GM18867 (cell line): ENCODE data around the gene CHD9NB.
A peak's percentile ranks its signal among the peaks of the same experiment; 100 is the strongest.
"Not testable (repeated sequence)": the region's sequence is repeated elsewhere in the genome, so short reads cannot be mapped to it uniquely, and the experiment has no call there.

Source experiments
- ATAC-seq: cut with Tn5 transposase; IDR thresholded peaks from one replicate; pipeline ENCODE4 v1.9.1; 2021; ENCODE audit warnings: mild to moderate bottlenecking, moderate library complexity; ENCODE audit not compliant: unreplicated experiment

Gene CHD9NB

GRCh38 chr16:53058441-53058840 is 5.7 kb upstream of the CHD9NB start:
- ATAC-seq, result no peak

DNA sequence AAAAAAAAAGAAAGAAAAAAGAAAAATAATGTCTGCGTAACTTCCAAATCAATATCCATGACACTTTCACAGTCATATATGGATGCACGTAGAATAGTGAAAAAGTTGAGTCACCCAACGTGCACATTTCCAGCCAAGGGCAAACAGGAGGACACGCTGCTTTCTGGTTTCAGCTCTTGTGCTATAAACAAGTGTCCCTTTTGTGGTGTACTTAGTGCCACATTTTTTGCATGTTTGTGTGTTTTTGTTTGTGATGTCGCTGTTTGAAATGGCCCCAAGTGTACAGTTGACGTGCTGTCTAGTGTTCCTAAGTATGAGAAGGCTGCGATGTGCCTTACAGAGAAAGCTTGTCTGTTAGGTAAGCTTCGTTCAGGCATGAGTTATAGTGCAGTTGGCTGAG is 5.0 kb upstream of the CHD9NB start:
- no peak for ATAC-seq

DNA sequence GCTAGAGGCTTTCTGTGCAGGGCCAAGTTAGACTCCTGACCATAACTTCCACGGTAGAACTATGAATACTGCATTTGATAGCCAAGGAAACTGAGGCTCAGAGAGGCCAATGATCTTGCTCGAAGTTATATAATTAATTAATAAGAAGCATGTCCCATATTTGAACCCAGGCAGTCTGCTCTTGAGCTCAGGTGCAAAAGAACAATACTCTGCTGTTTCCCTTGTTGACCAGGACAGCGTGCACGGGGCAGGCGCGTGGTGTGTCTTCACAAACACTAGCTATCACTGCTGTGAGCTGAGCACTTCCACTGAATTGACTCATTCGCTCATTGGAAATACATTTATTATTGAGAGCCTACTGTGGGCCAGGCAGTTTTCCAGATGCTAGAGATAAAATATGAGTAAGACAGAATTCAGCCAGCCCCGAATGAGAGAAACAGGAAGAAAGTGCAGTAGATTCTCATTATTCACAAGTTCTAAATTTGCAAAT is 3.7 kb upstream of the CHD9NB start:
- ATAC-seq, result no peak

DNA sequence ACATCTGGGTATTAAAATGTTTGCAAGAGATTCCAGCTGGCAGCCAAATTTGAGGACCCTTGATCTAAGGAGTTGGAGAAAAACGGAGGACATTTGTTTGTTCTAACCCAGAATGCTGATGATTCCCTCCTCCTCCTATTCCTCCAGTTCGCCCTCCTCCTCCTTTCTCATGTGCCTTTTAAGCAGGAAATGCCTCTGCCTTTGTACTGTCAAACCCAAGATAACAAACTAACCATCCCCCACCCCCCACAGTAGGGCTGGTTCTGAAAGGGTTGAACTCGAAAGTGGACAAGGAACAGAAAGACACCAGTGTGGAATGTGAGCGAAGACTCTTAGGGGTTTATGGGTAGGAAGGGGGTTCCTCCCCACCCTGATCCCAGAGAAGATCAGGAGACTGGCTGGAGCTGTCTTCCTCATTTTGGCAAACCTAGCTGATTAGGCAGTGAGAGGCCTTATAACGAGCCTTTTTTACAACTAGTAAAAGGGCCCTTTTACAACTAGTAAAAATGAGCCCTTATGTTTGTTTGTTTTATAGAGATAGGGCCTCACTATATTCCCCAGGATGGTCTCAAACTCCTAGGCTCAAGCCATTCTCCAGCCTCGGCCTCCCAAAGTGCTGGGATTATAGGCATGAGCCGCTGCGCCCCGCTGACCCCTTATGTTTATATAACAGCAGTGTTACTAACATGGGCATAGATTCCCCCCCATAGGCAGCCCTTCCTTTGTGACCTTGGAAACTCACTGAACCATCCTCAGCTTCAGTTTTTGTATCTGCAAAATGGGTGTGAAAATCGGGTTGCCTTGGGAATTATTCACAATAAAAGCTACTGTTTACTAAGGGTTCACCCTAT is 3.1 kb upstream of the CHD9NB start:
- ATAC-seq, result no peak

DNA sequence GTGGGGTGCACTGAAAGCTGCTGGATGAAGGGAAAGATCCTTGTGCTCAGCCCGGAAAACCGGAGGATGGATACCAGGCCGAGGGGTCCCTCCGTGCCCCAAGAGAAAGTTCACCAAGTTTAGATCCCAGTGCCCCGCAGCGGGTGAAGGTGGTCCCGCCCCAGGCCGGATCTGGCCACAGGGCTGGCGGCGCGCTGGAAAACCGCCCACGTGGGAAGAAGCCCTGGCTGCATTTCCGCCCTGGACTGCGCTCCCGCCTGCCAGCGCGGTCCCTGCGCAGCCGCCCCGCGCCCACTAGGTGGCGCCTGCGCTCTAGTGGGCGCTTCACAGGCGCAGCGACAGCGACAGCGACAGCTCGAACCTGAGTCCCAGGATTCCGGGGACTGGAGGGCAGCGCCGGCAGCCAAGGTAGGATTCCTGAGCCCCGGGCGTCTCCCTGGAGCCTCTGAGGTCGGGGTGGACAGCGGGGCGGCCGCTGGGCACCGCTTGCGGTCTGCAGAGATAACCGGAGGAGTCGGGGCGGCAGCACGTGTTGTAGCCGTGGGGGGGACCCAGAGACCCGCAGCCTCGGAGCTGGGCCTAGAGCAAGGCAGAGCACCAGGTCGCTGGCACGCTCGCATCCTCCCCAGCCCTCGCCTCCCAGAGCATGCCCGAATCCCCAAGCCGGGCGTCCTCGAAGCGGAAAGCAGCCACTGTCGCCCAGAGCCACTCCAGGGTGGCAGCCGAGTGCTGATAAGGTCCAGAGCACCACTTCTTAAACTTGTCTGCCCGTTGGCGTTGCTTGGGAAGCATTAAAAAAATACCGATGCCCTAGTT is 2.2 kb upstream of the CHD9NB start, which contains the start of gene CHD9:
Gene CHD9, plus strand, starts transcription at position 322 of the 816 bp plus-strand sequence. CDS start 101,099 bp downstream, outside the sequence.
- peak; percentile 84 for ATAC-seq

DNA sequence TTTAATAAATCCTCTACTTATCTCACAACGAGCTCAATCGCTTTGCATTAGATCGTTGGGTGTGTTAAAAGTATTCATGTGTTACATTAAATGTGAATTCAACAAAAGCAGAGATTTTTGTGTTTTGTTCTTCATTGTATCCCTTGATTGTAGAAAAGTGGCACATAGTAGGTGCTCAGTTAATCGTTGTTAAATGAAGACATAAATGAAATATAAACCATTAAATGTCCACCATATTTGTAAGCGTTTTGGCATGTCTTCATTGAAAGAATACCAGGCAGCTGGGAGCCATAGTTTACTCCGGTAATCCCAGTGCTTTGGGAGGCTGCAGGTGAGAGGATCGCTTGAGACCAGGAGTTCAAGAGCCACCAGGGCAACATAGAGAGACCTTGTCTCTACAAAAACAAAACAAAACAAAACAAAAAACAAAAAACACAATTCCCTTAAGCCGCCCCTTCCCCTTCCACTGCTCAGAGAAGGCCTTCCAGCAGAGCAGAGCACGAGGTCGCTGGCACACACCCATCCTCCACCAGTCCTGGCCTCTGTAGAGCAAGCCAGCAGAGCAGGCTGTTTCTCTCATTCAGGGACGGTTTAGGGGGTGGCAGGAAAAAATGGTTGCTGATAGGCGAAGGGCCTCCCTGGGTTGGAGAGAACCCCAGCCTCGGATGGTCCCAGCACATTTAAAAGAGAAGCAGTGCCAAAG is 1.4 kb upstream of the CHD9NB start:
- peak; percentile 37 for ATAC-seq

GRCh38 chr16:53051255-53051654 is 1.4 kb downstream of the CHD9NB start:
- ATAC-seq, result not testable (repeated sequence)

DNA sequence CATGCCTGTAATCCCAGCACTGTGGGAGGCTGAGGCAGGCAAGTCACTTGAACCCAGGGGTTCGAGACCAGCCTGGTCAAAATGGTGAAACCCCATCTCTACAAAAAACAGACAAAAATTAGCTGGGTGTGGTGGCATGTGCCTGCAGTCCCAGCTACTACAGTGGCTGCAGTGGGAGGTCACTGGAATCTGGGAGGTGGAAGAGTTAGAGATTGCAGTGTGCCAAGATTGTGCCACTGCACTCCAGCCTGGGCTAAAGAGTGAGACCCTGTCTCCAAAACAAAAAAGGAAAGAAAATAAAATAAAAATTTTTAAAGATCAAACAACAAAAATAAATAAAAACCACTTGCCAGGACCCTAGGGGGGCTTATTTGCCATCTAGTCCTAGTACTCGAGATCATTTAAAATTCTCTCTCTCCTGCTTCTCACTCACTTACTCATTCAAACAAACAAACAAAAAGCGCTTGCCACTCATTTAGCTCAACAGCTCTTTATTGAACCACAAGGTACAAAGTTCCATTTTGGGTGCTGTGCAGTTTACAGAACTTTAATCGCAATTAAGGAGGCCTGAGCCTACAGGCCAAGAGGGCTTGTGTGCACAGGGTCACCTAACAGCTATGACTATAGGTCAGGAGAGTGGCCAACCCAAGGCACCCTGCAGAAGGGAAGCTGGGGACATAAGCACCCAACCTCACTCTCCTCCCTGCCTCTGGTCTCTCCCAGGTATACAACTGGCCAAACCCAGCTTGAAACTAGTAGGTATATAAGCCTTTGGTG is 4.4 kb downstream of the CHD9NB start:
- ATAC-seq, result no peak

- not testable (repeated sequence) for ATAC-seq
Measured at GRCh38 chr16:53047515-53047914, 5.2 kb downstream of the CHD9NB start.

- no peak for ATAC-seq
Measured at GRCh38 chr16:53045341-53046220, 7.1 kb downstream of the CHD9NB start.

GRCh38 chr16:53043986-53044601 is 8.6 kb downstream of the CHD9NB start:
- no peak for ATAC-seq

GRCh38 chr16:53043428-53043831 is 9.3 kb downstream of the CHD9NB start:
- ATAC-seq, result no peak

DNA sequence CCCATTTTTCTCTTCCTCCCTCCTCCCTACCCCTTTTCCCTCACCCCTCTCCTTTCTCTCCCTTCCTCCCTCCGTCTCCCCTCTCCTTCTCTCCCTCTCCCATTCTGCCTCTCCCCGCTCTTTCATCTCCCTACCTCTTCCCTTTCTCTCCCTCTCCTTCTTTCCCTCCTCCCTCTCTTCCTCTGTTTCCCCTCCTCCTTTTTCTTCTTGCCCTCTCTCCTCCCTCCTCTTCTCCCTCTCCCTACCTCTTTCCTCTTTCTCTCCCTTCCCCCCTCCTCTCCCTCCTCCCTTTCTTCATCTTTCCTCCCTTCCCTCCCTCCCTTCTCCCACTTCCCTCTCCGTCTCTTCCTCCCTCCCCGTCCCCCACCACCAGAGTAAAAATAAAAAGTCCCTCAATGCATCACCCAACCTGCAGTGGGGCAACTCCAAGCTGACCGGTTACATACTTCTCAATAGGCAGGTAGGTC is 10.4 kb downstream of the CHD9NB start:
- no peak for ATAC-seq

GRCh38 chr16:53041320-53042051 is 11.2 kb downstream of the CHD9NB start:
- no peak for ATAC-seq

GRCh38 chr16:53040788-53041187 is 11.9 kb downstream of the CHD9NB start:
- ATAC-seq, result no peak

- not testable (repeated sequence) for ATAC-seq
Measured at GRCh38 chr16:53036711-53037110, 16.0 kb downstream of the CHD9NB start.

DNA sequence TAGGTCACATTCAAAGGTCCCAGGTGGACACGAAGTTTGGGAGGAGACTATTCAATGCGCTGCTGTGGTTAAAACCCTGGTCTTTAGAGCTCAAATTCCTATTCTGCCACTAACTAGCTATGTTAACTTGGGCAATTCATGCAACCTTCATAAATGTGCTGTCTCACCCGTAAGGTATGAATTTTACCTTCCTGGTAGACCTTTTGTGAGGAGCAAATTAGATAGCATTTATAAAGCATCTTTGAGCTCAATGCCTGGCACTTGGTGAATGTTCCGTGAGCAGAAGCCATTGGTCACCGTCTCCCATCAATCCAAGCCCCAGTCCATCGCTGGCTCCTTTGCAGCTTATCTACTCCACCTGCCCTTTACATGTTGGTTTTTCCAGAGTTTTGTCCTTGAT is 16.6 kb downstream of the CHD9NB start:
- ATAC-seq, result no peak
